HuH-7 (cell line): ENCODE results near the gene MEGF9.

ENCODE experiments used
- DNase-seq: peaks from one replicate; pipeline ENCODE4 v3.0.0; 2011; ENCODE audit warnings: low spot score

Gene MEGF9

GRCh38 chr9:120730654-120731514, 16.6 kb upstream of the MEGF9 start:
- peak; percentile 80 for DNase-seq

- no peak for DNase-seq
Observed at GRCh38 chr9:120729791-120730241, 15.5 kb upstream of the MEGF9 start.

GRCh38 chr9:120726484-120726883, 12.2 kb upstream of the MEGF9 start:
- DNase-seq, result no peak

GRCh38 chr9:120725907-120726306, 11.6 kb upstream of the MEGF9 start:
- DNase-seq, result no peak

- DNase-seq, result no peak
Observed at GRCh38 chr9:120724757-120725400, 10.6 kb upstream of the MEGF9 start.

- no peak for DNase-seq
Observed at GRCh38 chr9:120723565-120723964, 9.3 kb upstream of the MEGF9 start.

GRCh38 chr9:120720404-120720803, 6.1 kb upstream of the MEGF9 start:
- no peak for DNase-seq

- no peak for DNase-seq
Observed at GRCh38 chr9:120718316-120718715, 4.0 kb upstream of the MEGF9 start.

GRCh38 chr9:120717176-120717575, 2.9 kb upstream of the MEGF9 start:
- DNase-seq, result no peak

- DNase-seq, result no peak
Observed at GRCh38 chr9:120716483-120716882, 2.2 kb upstream of the MEGF9 start.

GRCh38 chr9:120715389-120715924, 1.2 kb upstream of the MEGF9 start:
- DNase-seq, result peak; percentile 39

GRCh38 chr9:120714846-120715388, 647 bp upstream of the MEGF9 start:
- no peak for DNase-seq

- DNase-seq, result no peak
Observed at GRCh38 chr9:120713257-120714087, 798 bp downstream of the MEGF9 start.

GRCh38 chr9:120712539-120713031, 1.7 kb downstream of the MEGF9 start:
- no peak for DNase-seq

- DNase-seq, result no peak
Observed at GRCh38 chr9:120711841-120712538, 2.3 kb downstream of the MEGF9 start.

GRCh38 chr9:120711354-120711753, 2.9 kb downstream of the MEGF9 start:
- DNase-seq, result no peak

- DNase-seq, result peak; percentile 78
Observed at GRCh38 chr9:120710110-120710981, 3.9 kb downstream of the MEGF9 start.

GRCh38 chr9:120708526-120709224, 5.6 kb downstream of the MEGF9 start:
- no peak for DNase-seq

GRCh38 chr9:120707170-120707569, 7.1 kb downstream of the MEGF9 start:
- DNase-seq, result no peak
